PC-9 (cell line): ENCODE data around the gene PRKG1. TPM values are rescaled to one million over a fixed set of nuclear protein-coding genes. Genes with fewer than 3 reads are reported as not detected.
"Not testable (repeated sequence)": the region's sequence is repeated elsewhere in the genome, so short reads cannot be mapped to it uniquely, and the experiment has no call there.

ENCODE experiments used
- BruUV-seq: library from RNA; stranded (reverse); fragments of 400-500 nt; replicated peaks from 2 replicates; lab custom pipeline; 2021; lab: Mats Ljungman, UMichigan
- CTCF ChIA-PET: fragments of 300-600 bp; sonication (Branson Sonifier 250); formaldehyde crosslinking; loops from one replicate; lab custom pipeline; 2022; ENCODE audit warnings: antibody characterized with exemption; lab: Charles Lee
- POLR2A ChIA-PET: fragments of 300-600 bp; sonication (Branson Sonifier 250); formaldehyde crosslinking; loops from one replicate; lab custom pipeline; 2022; ENCODE audit warnings: antibody characterized with exemption; ENCODE audit not compliant: unreplicated experiment; lab: Charles Lee
- DNase-seq, 2 experiments: peaks; one replicate each; pipeline versions ENCODE4 v3.0.0 to v3.0.0-alpha.2; 2015 to 2022; ENCODE audit warnings: mixed read lengths in 1 of 2
- H2AFZ ChIP-seq: fragments of 200-600 bp; sonication (generic); 2 replicates; pipeline ENCODE4 v1.8.1; 2017; ENCODE audit warnings: antibody characterized with exemption
- H3F3A ChIP-seq: fragments of 200-600 bp; sonication (generic); 2 replicates; pipeline ENCODE4 v1.8.1; 2017; ENCODE audit warnings: antibody characterized with exemption, mild to moderate bottlenecking, low read depth; ENCODE audit not compliant: insufficient read depth
- H3K27ac ChIP-seq: fragments of 200-600 bp; sonication (generic); 2 replicates; pipeline ENCODE4 v1.6.1; 2016; ENCODE audit warnings: mixed run types
- H3K27me3 ChIP-seq: fragments of 200-600 bp; sonication (generic); 2 replicates; pipeline ENCODE4 v1.6.1; 2016; ENCODE audit warnings: low read depth, mixed run types; ENCODE audit not compliant: insufficient read depth
- H3K36me3 ChIP-seq: fragments of 200-600 bp; sonication (generic); 2 replicates; pipeline ENCODE4 v1.6.1; 2016; ENCODE audit warnings: low read depth, mixed run types
- H3K4me1 ChIP-seq: fragments of 200-600 bp; sonication (generic); replicated peaks from 2 replicates; pipeline ENCODE4 v1.6.1; 2016; ENCODE audit warnings: mixed run types; ENCODE audit not compliant: insufficient read depth
- H3K4me2 ChIP-seq: fragments of 200-600 bp; sonication (generic); 2 replicates; pipeline ENCODE4 v1.6.1; 2017; ENCODE audit warnings: mixed run types
- H3K4me3 ChIP-seq: fragments of 200-600 bp; sonication (generic); 2 replicates; pipeline ENCODE4 v1.6.1; 2016; ENCODE audit warnings: mixed run types
- H3K79me2 ChIP-seq: fragments of 200-600 bp; sonication (generic); 2 replicates; pipeline ENCODE4 v1.6.1; 2017; ENCODE audit warnings: low read depth, mixed run types
- H3K9me2 ChIP-seq: fragments of 200-600 bp; sonication (generic); 2 replicates; pipeline ENCODE4 v1.8.1; 2017; ENCODE audit warnings: mild to moderate bottlenecking; ENCODE audit not compliant: insufficient read depth
- H3K9me3 ChIP-seq: fragments of 200-600 bp; sonication (generic); 2 replicates; pipeline ENCODE4 v1.8.1; 2016; ENCODE audit warnings: low read depth; ENCODE audit not compliant: insufficient read depth
- H4K20me1 ChIP-seq: fragments of 200-600 bp; sonication (generic); 2 replicates; pipeline ENCODE4 v1.8.1; 2017; ENCODE audit not compliant: insufficient read depth
- EZH2 ChIP-seq: fragments of 200-600 bp; sonication (generic); IDR thresholded peaks from 2 replicates; pipeline ENCODE4 v1.8.0; 2017; ENCODE audit warnings: antibody characterized with exemption, low read depth
- intact Hi-C: fragments of 100-400 bp; cut with micrococcal nuclease; formaldehyde crosslinking; loops from one replicate; pipeline ENCODE4 v1.10.0; 2022; ENCODE audit not compliant: unreplicated experiment
- total RNA-seq: library from RNA; stranded (reverse); gene quantifications from 2 replicates; pipeline ENCODE4 v1.2.3, GENCODE V29; 2021
- TF ChIP-seq, protein P1 (sequence below): fragments of 200-600 bp; sonication (generic); conservative IDR thresholded peaks from 2 replicates; pipeline ENCODE4 v1.6.1; 2017; ENCODE audit warnings: mixed run types, antibody characterized with exemption, mild to moderate bottlenecking, moderate library complexity

Gene PRKG1
- total RNA-seq, 1 experiment from 2014 or later = 0.70 TPM

DNA sequence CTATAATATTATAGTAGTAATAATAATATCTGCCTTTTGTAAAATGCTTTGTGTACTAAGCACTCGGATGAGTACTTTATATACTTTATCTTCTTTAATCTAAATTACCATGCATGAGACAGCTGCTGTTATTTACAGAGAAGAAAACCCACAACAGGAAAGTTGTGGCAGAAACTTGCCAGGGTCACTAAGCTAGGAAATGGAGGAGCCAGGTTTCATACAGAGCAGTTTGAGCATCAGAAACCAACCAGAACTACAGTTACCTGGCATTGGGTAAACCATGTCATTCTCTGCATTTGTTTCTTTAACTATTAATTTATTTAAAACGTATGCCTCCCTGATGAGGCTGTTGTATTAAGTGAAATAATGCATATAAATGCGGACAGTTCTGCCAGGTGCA lies 495.2 kb downstream of the PRKG1 start:
- Histone ChIP-seq H3K27me3 (no peaks in the 10 kb centered on the region), H4K20me1 (no peaks in the 10 kb centered on the region; the same call in 1 of the 2 replicates), H3K27ac (no peak overlapping the region), H3K4me2 (no peak overlapping the region), H3K9me2 (no peaks in the 10 kb centered on the region; the same call in 1 of the 2 replicates), H3K4me1 (no peaks in the 10 kb centered on the region), H3F3A (no peaks in the 10 kb centered on the region), H3K79me2 (no peaks in the 10 kb centered on the region), H3K36me3 (no peaks in the 10 kb centered on the region), H3K4me3 (no peak overlapping the region), H2AFZ (no peak overlapping the region), H3K9me3 (no peaks in the 10 kb centered on the region)
- TF ChIP-seq EZH2 = no peak
- TF ChIP-seq, protein P1, sequence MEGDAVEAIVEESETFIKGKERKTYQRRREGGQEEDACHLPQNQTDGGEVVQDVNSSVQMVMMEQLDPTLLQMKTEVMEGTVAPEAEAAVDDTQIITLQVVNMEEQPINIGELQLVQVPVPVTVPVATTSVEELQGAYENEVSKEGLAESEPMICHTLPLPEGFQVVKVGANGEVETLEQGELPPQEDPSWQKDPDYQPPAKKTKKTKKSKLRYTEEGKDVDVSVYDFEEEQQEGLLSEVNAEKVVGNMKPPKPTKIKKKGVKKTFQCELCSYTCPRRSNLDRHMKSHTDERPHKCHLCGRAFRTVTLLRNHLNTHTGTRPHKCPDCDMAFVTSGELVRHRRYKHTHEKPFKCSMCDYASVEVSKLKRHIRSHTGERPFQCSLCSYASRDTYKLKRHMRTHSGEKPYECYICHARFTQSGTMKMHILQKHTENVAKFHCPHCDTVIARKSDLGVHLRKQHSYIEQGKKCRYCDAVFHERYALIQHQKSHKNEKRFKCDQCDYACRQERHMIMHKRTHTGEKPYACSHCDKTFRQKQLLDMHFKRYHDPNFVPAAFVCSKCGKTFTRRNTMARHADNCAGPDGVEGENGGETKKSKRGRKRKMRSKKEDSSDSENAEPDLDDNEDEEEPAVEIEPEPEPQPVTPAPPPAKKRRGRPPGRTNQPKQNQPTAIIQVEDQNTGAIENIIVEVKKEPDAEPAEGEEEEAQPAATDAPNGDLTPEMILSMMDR = no peak
- DNase-seq = no peak
- POLR2A ChIA-PET = no interaction called here
- intact Hi-C loops = no loop called here
- no TSS peak for BruUV-seq
- CTCF ChIA-PET = no interaction called here

DNA sequence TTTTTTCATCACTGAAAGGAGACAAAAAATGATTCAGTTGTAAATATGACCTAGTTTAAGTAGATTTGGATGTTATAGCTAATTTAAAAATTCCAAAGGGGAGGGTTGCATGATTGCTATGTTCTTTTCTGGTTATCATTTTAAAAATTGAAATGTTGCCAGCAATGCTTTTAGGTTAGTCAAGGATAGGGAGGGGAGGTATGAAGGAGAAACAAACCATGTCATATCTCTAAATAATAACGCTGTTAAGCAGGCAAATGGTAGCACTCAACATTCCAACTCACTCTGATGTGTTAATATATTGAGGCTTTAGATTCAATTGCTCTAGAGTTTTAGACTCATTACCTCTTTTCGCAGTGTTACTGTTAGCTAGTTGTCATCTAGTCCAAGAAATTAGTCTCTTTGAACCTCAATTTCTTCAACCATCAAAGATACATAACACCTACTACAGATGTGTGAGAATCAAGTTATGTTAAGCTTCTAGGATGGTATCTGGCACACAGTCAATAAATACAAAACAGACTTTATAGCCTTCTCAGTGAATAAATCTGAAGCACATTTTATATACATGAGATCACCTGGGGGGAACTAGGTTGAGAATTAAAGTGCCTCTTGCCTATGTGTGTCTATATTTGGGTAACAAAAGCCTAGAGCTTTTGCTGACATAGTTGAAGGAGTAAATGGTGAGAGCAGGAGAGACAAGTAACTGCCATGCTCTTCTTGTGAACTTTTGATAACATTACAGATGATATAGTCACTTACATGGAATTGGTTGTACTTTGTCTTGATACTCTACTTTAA lies 500.2 kb downstream of the PRKG1 start:
- Histone ChIP-seq H3F3A (no peaks in the 10 kb centered on the region), H3K9me3 (no peaks in the 10 kb centered on the region), H3K4me2 (no peak overlapping the region), H3K27ac (no peak overlapping the region), H3K36me3 (no peaks in the 10 kb centered on the region), H3K27me3 (no peaks in the 10 kb centered on the region), H3K9me2 (peaks cover 6% of the 10 kb centered on the region; the same call in 1 of the 2 replicates), H2AFZ (no peak overlapping the region), H3K4me3 (no peak overlapping the region), H3K79me2 (no peaks in the 10 kb centered on the region), H4K20me1 (no peaks in the 10 kb centered on the region), H3K4me1 (no peaks in the 10 kb centered on the region)
- BruUV-seq = no TSS peak
- intact Hi-C loops = no loop called here
- DNase-seq = no peak
- CTCF ChIA-PET = no interaction called here
- TF ChIP-seq, protein P1 = no peak
- no peak for TF ChIP-seq EZH2
- POLR2A ChIA-PET = no interaction called here

DNA sequence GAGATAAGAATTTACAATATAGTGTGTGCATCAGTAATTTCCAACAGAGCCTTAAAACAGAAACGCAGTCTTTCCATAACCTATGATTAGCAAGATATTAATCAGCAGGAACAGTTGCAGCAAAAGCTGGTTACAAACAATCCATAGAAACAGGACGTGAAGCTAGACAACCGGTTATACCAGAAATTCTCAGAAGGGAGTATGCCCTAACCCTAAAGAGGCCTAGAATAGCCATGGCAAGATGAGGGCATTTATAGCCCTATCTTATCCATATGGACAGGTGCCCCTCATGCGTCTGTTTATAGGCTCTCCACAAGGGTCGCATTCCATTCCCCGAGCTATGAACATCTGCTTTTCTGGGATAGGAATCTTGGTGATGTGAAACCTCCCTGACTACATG lies 506.9 kb downstream of the PRKG1 start:
- H3K4me2 ChIP-seq, POLR2A ChIA-PET, H3F3A ChIP-seq, H4K20me1 ChIP-seq, H3K36me3 ChIP-seq, H3K79me2 ChIP-seq, H3K4me1 ChIP-seq, H3K9me2 ChIP-seq, H3K27ac ChIP-seq, intact Hi-C loops, BruUV-seq, H2AFZ ChIP-seq, H3K4me3 ChIP-seq, CTCF ChIA-PET, H3K27me3 ChIP-seq, H3K9me3 ChIP-seq, DNase-seq: not testable (repeated sequence)
